Stomach smooth muscle (tissue), 2 donors: ENCODE data around the gene HMG20B.

ENCODE experiments used
- H3K27ac ChIP-seq: one replicate; pipeline ENCODE4 v1.7.0; 2013; ENCODE audit warnings: mild to moderate bottlenecking, low read length, inconsistent platforms
- H3K27me3 ChIP-seq, 2 donors: one replicate each; pipeline ENCODE4 v1.7.0; 2013; ENCODE audit warnings: low read length in 2 of 2; ENCODE audit not compliant: insufficient read depth in 2 of 2, control insufficient read depth in 1 of 2
- H3K36me3 ChIP-seq, 2 donors: one replicate each; pipeline ENCODE4 v1.7.0; 2013; ENCODE audit warnings: low read length in 2 of 2; ENCODE audit not compliant: control insufficient read depth in 2 of 2, insufficient read depth in 2 of 2
- H3K4me1 ChIP-seq: one replicate; pipeline ENCODE4 v1.7.0; 2013; ENCODE audit warnings: low read length; ENCODE audit not compliant: control insufficient read depth, insufficient read depth
- H3K4me3 ChIP-seq, 2 donors: one replicate each; pipeline ENCODE4 v1.7.0; 2013; ENCODE audit warnings: low read length in 2 of 2
- H3K9ac ChIP-seq, 2 donors: one replicate each; pipeline ENCODE4 v1.7.0; 2013; ENCODE audit warnings: low read length in 2 of 2, mild to moderate bottlenecking in 1 of 2
- H3K9me3 ChIP-seq, 2 donors: one replicate each; pipeline ENCODE4 v1.7.0; 2013; ENCODE audit warnings: low read length in 2 of 2; ENCODE audit not compliant: control insufficient read depth in 2 of 2
- donor health status: healthy.
- donor health status: Pancreatic carcinoma.

The HMG20B gene

DNA sequence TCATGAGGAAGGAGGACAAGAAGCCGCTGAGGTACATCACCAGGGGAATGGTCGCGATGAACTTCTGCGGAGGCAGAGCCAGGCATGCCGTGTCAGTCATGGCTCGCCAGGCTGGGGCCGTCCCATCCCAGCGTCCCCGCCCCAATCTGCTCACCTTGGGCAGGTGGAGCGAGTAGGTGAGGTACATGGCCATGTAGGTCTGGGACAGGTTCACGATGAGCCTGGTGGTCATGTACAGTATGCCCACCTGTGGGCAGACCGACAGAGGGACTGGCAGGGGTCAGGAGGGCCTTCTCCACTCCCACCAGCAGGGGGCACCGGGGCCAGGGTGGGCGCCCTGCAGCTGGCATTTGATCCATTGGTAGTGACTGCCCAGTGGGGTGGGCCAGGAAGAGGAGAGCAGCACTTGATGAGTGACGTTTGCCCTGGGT, 25.4 kb upstream of the HMG20B start:
- Histone ChIP-seq H3K9ac (no peak overlapping the region), H3K4me1 (no peaks in the 10 kb centered on the region), H3K4me3 (no peak overlapping the region), H3K27ac (no peak overlapping the region), H3K9me3 (no peaks in the 10 kb centered on the region), H3K36me3 (peaks cover 2 to 4% of the 10 kb centered on the region in 2 donors), H3K27me3 (no peaks in the 10 kb centered on the region)

DNA sequence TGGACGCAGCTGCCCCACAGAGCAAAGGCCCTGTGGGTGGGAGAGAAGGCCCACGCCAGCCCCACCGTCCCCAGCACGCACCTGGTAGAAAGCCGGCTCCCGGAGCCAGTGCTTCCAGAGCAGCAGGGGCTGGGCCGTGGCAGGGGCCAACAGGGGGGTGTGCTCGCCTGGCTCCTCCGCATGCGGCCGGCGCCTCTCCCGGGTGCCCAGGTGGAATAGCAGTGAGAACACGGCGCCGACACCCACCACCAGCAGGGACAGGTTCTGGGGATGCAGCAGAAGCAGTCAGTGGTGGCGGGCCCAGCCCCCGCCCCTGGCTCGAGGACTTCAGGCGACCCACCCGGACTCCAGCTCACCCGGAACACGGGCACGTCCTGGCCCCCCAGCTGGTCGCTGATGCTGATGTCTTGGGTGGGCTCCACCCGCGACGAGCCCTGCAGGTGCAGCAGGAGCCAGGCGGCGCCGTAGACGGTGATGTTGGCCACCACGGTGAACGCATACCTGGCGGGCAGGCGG, 24.9 kb upstream of the HMG20B start:
- H3K27ac ChIP-seq, result no peak overlapping the region
- H3K4me1 ChIP-seq, result peaks cover 2% of the 10 kb centered on the region
- H3K36me3 ChIP-seq, result peaks cover 2 to 4% of the 10 kb centered on the region in 2 donors

DNA sequence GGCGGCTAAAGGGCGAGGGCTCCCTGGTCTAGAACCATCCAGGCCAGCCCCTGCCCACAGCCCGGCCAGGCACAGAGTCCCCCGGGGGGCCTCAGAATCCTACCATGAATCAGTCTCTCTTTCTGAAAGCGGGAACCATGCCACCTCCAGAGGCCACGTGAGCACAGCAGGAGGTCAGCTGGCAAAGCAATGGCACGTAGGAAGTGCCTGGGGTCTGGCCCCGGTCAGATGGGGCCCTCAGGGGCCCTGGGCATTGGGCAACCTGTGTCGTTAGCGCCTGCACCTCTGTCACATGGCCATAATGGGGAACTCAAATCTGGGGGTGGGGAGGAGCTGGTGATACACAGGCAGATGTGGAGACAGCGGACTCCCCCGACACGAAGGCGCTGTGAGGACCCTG, 24.1 kb upstream of the HMG20B start:
- H3K9me3 ChIP-seq, result no peaks in the 10 kb centered on the region
- H3K36me3 ChIP-seq, result peaks cover 2 to 4% of the 10 kb centered on the region in 2 donors
- no peaks in the 10 kb centered on the region for H3K27me3 ChIP-seq
- no peak overlapping the region for H3K9ac ChIP-seq
- no peak overlapping the region for H3K27ac ChIP-seq
- no peak overlapping the region for H3K4me3 ChIP-seq
- H3K4me1 ChIP-seq, result peaks cover 4% of the 10 kb centered on the region

More for the DNA sequence above, 24.9 kb upstream of the HMG20B start:
- no peak overlapping the region for H3K4me3 ChIP-seq
- no peaks in the 10 kb centered on the region for H3K27me3 ChIP-seq
- no peaks in the 10 kb centered on the region for H3K9me3 ChIP-seq
- no peak overlapping the region for H3K9ac ChIP-seq

DNA sequence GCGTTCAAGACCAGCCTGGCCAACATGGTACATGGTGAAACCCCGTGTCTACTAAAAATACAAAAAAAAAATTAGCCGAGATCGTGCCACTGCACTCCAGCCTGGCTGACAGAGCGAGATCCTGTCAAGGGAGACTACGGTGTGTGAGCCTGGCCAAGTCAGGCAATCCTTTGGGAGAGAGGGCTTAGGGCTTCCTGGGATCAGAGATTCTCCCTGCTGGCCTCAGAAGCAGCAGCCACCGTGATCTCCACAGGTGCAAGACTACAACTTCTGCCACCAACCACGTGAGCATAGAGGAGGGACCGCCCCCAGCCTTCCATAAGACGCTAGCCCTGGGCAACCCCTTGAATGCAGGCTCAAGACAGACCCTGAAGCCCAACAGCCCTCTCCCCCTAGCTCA, 22.9 kb upstream of the HMG20B start:
- Histone ChIP-seq H3K27me3 (no peaks in the 10 kb centered on the region), H3K36me3 (peaks cover 2 to 4% of the 10 kb centered on the region in 2 donors), H3K9me3 (no peaks in the 10 kb centered on the region), H3K4me3 (no peak overlapping the region), H3K4me1 (peaks cover 4% of the 10 kb centered on the region), H3K9ac (no peak overlapping the region), H3K27ac (no peak overlapping the region)

DNA sequence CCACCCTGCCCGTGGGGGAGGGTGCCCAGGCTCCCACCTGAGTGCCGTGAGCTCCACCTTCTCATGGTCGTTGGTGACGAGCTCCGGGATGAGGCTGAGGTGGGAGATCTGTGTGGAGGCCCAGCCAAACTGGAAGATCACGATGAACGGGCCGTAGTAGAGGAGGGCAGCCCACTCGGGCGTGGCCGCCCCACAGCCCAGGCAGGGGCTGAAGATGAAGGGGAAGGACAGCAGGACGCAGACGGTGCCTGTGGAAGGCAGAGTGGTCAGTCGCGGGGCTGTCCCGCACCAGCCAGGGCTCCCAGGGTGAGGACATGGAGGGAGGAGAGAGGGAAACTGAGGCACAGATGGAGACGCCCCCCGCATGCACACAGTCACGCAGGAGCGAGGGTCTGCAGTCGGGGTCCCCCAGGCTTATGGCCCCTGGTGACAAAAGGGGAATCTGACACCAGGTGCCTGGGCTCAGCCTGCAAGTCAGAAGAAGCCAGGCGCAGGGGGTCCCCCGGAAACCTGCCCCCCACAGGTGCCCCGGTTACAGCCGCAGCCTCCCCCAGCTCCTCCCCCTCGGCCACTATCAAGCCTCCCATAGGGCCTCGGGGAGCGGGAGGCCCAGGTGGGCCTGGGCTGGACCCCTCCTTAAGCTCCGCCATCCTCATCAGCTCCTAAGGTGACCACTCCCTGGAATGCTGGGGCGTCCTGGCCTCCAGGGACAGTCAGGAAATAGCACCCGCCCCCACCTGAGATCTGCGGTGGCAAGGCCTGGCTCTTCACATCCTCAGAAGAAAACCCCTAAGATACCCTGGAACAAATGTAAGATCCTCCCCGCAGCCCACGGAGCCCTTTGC, 21.6 kb upstream of the HMG20B start:
- peaks cover 13% of the 10 kb centered on the region for H3K4me1 ChIP-seq
- H3K9ac ChIP-seq, result no peak overlapping the region
- no peak overlapping the region for H3K4me3 ChIP-seq
- H3K36me3 ChIP-seq, result no peaks in the 10 kb centered on the region
- no peaks in the 10 kb centered on the region for H3K9me3 ChIP-seq
- H3K27ac ChIP-seq, result no peak overlapping the region
- H3K27me3 ChIP-seq, result no peaks in the 10 kb centered on the region

DNA sequence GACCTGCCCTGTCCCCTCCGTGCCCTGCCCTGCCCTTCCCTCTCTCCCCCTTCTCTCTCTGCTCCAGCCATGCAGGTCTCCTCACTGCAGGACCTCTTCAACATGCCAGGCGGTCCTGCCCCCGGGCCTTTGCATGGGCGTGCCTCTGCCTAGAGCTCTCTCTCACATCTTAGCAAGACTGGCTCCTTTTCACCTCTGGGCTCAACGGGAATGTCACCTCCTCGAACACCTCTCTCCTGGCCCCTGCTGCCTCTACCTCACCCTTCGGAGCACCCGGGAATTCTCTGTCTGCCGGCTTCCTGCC, 21.0 kb upstream of the HMG20B start:
- Histone ChIP-seq H3K27ac (no peak overlapping the region), H3K9ac (no peak overlapping the region), H3K27me3 (no peaks in the 10 kb centered on the region), H3K9me3 (no peaks in the 10 kb centered on the region), H3K4me1 (peaks cover 19% of the 10 kb centered on the region), H3K4me3 (no peak overlapping the region), H3K36me3 (no peaks in the 10 kb centered on the region)

DNA sequence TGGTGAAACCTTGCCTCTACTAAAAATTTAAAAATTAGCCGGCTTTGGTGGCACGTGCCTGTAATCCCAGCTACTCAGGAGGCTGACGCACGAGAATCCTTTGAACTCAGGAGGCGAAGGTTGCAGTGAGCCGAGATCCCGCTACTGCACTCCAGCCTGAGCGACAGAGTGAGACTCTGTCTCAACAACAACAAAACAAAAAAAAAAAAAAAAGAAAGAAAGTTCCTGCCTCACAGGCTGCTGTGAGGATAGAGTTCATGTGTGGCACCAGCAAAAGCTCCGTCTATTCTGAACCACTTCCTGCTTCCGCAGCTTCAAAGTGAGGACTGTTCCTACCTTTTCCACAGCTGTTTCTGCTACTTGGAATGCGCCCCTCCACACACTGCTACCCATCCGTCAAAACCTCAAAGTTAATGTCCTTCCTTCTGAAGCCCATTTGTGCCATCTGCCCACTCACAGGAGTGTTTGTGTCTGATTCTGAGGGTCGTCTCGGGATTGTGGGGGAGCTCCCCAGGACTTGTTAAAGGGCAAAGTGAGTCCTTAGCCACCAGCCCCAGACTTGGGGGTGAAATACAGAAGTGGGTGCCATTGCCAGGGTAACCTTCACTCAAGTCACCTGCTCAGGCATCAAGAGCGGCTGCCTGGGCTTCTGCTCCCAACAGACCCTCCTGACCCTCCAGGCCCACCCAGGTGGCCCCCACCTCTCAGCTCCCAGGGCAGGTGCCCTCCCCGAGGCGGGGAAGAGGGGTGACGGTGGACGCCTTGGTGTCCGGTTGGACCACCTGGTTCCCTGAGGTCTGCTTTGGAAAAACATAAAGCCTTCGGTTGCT, 18.3 kb upstream of the HMG20B start:
- Histone ChIP-seq H3K4me3 (no peak overlapping the region), H3K27me3 (no peaks in the 10 kb centered on the region), H3K9me3 (no peaks in the 10 kb centered on the region), H3K27ac (no peak overlapping the region), H3K36me3 (no peaks in the 10 kb centered on the region), H3K9ac (no peak overlapping the region), H3K4me1 (peaks cover 26% of the 10 kb centered on the region)

DNA sequence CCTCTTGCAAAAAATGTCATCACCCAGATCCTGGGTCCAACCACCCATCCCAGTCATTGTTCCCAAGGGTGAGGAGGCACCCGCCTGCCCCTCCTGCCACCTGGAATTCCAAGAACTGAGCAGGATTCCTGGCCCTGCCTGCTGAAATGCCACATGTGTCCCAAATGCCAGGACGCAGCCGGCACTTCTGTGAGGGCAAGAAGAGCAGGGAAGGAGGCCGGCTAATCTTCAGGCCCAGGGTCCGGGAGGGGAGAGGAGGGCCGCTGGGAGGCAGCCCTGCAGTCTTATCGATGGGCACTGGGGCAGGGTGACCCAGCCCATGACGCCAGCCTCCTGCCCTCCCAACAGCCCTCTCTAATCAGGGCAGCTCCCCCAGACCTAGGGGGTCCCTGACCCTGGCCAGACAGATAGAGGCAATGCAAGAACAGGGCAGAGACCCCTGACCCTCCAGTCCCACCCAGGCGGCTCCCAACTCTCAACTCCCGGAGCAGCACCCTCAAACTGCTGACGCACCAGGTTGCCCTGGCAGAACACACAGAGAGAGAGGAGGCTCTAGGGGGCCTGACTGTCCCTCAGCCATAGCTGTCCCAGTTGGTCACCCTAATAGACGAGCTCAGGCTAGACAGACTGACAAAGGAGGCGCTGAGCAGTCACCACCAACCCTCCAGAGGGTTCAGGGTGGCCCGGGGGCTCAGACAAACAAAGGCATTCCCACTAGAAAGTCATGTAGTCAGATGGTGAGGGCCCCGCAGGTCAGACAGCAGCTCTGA, 16.9 kb upstream of the HMG20B start:
- Histone ChIP-seq H3K36me3 (no peaks in the 10 kb centered on the region), H3K4me3 (peak overlapping the region; percentile 75 to 94), H3K4me1 (peaks cover 26% of the 10 kb centered on the region), H3K9ac (peak overlapping the region; percentile 71 to 76), H3K9me3 (no peaks in the 10 kb centered on the region), H3K27me3 (no peaks in the 10 kb centered on the region), H3K27ac (no peak overlapping the region)

DNA sequence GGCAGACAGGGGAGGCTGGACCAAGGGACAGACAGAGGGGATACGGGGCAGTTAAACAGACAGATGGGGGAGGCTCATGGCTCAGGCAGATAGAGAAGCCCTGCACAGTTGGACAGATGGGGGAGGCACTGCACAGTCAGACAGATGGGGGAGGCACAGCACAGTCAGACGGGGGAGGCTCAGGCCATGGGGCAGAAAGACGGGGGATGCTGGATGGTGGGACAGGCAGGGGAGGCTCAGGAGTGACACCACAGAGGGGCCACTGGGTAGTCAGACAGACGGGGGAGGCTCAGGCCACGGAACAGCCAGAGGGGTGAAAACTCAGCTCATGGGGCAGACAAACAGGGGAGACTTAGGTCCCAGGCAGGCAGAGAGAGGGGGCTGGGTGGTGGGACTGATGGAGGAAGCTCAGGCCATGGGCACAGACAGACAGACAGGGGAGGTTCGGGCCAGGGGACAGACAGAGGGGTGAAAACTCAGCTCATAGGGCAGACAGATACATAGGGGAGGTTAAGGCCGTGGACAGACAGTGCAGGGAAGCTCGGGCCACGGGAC, 16.2 kb upstream of the HMG20B start:
- Histone ChIP-seq H3K4me3 (peak overlapping the region; percentile 75 to 94), H3K4me1 (peaks cover 26% of the 10 kb centered on the region), H3K27ac (peak overlapping the region; percentile 49)

DNA sequence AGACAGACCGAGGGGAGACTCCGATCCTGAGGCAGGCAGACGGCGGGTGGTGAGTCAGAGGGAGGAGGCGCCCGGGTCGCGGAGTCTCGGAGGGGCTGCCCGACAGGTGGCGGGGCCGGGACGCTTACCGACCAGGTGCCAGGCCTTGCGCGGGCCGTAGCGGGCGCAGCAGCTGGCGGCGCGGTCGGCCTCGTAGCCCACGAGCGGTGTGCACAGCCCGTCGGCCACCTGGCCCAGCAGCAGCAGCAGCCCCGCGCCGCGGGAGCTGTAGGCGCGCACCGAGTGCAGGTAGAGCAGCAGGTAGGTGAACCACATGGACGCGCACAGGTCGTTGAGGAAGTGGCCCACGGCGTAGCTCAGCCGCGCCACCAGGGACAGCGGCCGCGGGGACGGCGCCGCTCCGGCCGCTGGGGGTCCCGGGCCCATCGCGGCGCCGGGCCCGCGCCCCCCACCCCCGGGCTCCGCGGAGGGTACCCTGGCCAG, 15.7 kb upstream of the HMG20B start:
- Histone ChIP-seq H3K27ac (peak overlapping the region; percentile 49), H3K4me1 (peaks cover 26% of the 10 kb centered on the region), H3K4me3 (peak overlapping the region; percentile 75 to 94), H3K36me3 (no peaks in the 10 kb centered on the region), H3K9ac (peak overlapping the region; percentile 71 to 76), H3K9me3 (no peaks in the 10 kb centered on the region), H3K27me3 (no peaks in the 10 kb centered on the region)

More for the DNA sequence above, 16.2 kb upstream of the HMG20B start:
- Histone ChIP-seq H3K9me3 (no peaks in the 10 kb centered on the region), H3K27me3 (no peaks in the 10 kb centered on the region), H3K9ac (peak overlapping the region; percentile 71 to 76), H3K36me3 (no peaks in the 10 kb centered on the region)
